Endodermal cell (in vitro differentiated cells): Measurements from ENCODE around the gene CD33. TPM values are rescaled to one million over a fixed set of nuclear protein-coding genes. Genes with fewer than 3 reads are reported as not detected.

Experiments used
- DNase-seq: peaks from one replicate; pipeline ENCODE4 v3.0.0-alpha.2; 2017
- H3K27ac ChIP-seq: 2 replicates; pipeline ENCODE4 v1.5.1; 2013; ENCODE audit warnings: mild to moderate bottlenecking, low read depth, low read length, moderate library complexity
- H3K27me3 ChIP-seq: 2 replicates; pipeline ENCODE4 v1.6.1; 2013; ENCODE audit warnings: mild to moderate bottlenecking, low read length, moderate library complexity; ENCODE audit not compliant: insufficient read depth, control insufficient read depth, poor library complexity, severe bottlenecking
- H3K36me3 ChIP-seq: 2 replicates; pipeline ENCODE4 v1.7.0; 2013; ENCODE audit warnings: mild to moderate bottlenecking, low read length, moderate library complexity; ENCODE audit not compliant: control insufficient read depth, insufficient read depth
- H3K4me1 ChIP-seq: one replicate; pipeline ENCODE4 v1.7.0; 2013; ENCODE audit warnings: low read length; ENCODE audit not compliant: control insufficient read depth, insufficient read depth
- H3K4me3 ChIP-seq: 2 replicates; pipeline ENCODE4 v1.5.1; 2013; ENCODE audit warnings: mild to moderate bottlenecking, low read length, moderate library complexity
- H3K9ac ChIP-seq: 2 replicates; pipeline ENCODE4 v1.6.1; 2013; ENCODE audit warnings: mild to moderate bottlenecking, low read length, moderate library complexity; ENCODE audit not compliant: poor library complexity, severe bottlenecking; ENCODE audit errors: extremely low read depth
- H3K9me3 ChIP-seq: 2 replicates; pipeline ENCODE4 v1.6.1; 2013; ENCODE audit warnings: mild to moderate bottlenecking, low read length, moderate library complexity; ENCODE audit not compliant: control insufficient read depth
- H3K27ac Mint-ChIP-seq: 2 replicates; pipeline ENCODE4 v1.8.0; 2020; ENCODE audit warnings: mixed read lengths
- H3K27me3 Mint-ChIP-seq: 2 replicates; pipeline ENCODE4 v1.8.0; 2021; ENCODE audit warnings: mild to moderate bottlenecking, mixed read lengths; ENCODE audit not compliant: insufficient read depth
- H3K36me3 Mint-ChIP-seq: 2 replicates; pipeline ENCODE4 v1.8.0; 2020; ENCODE audit warnings: low read depth, mixed read lengths
- H3K4me1 Mint-ChIP-seq: 2 replicates; pipeline ENCODE4 v1.8.0; 2020; ENCODE audit warnings: mixed read lengths
- H3K4me3 Mint-ChIP-seq: 2 replicates; pipeline ENCODE4 v1.8.0; 2020; ENCODE audit warnings: mild to moderate bottlenecking, moderate library complexity, mixed read lengths
- H3K9me3 Mint-ChIP-seq: 2 replicates; pipeline ENCODE4 v1.8.0; 2020; ENCODE audit warnings: mild to moderate bottlenecking, mixed read lengths
- CTCF ChIP-seq: fragments of 200-600 bp; sonication (generic); conservative IDR thresholded peaks from 2 replicates; pipeline ENCODE4 v1.5.0; 2021; ENCODE audit warnings: antibody characterized with exemption, mild to moderate bottlenecking
- WGBS, 2 experiments: methylation state at CpG; one replicate each; pipeline versions ENCODE4 v1.1.5 to v1.1.7; 2013; ENCODE audit warnings: missing lambda C conversion rate in 2 of 2, mixed read lengths in 1 of 2; ENCODE audit not compliant: insufficient coverage in 1 of 2, insufficient read length in 1 of 2; 5-methylcytosine and 5-hydroxymethylcytosine counted together
- total RNA-seq, 2 donors: library from RNA; stranded (reverse); fragmentation: NEBNext Ultra II Directional in 1 of 2; extraction: Animal tissue kit (Norgen Biotek cat#: 25700) in 1 of 2; gene quantifications; 2 replicates in 1 of 2; 3 replicates in 1 of 2; pipeline ENCODE4 v1.2.1, GENCODE V29; 2021

Gene CD33
- total RNA-seq, 2 donors from 2014 or later = not detected

GRCh38 chr19:51188227-51188559 lies 36.7 kb upstream of the CD33 start:
- Mint-ChIP-seq H3K4me1 (no peaks in the 10 kb centered on the region), H3K27ac (no peak overlapping the region), H3K4me3 (no peak overlapping the region), H3K9me3 (no peaks in the 10 kb centered on the region), H3K36me3 (no peaks in the 10 kb centered on the region), H3K27me3 (peaks cover 21% of the 10 kb centered on the region)
- 83 to 88% methylated on average over 1 to 2 of the region's 2 CpGs for WGBS, 2 experiments
- TF ChIP-seq CTCF = no peak
- Histone ChIP-seq H3K36me3 (no peaks in the 10 kb centered on the region), H3K27me3 (no peaks in the 10 kb centered on the region), H3K9ac (no peak overlapping the region), H3K27ac (no peak overlapping the region), H3K9me3 (no peaks in the 10 kb centered on the region), H3K4me1 (no peaks in the 10 kb centered on the region), H3K4me3 (no peak overlapping the region)
- DNase-seq = no peak

GRCh38 chr19:51192689-51193088 lies 32.2 kb upstream of the CD33 start:
- Mint-ChIP-seq H3K9me3 (no peaks in the 10 kb centered on the region), H3K36me3 (no peaks in the 10 kb centered on the region), H3K27ac (no peak overlapping the region), H3K27me3 (peaks cover 7% of the 10 kb centered on the region), H3K4me3 (no peak overlapping the region), H3K4me1 (no peaks in the 10 kb centered on the region)
- DNase-seq = no peak
- no peak overlapping the region for H3K27ac ChIP-seq
- TF ChIP-seq CTCF = no peak
- no peak overlapping the region for H3K4me3 ChIP-seq
- H3K4me1 ChIP-seq = no peaks in the 10 kb centered on the region
- H3K9me3 ChIP-seq = no peaks in the 10 kb centered on the region
- no peak overlapping the region for H3K9ac ChIP-seq
- no peaks in the 10 kb centered on the region for H3K36me3 ChIP-seq
- H3K27me3 ChIP-seq = no peaks in the 10 kb centered on the region
- WGBS, 2 experiments = 90 to 94% methylated on average over 4 to 9 of the region's 9 CpGs

- TF ChIP-seq CTCF = no peak
Observed at GRCh38 chr19:51194527-51195315, 30.2 kb upstream of the CD33 start.

More at GRCh38 chr19:51194527-51195315, 30.2 kb upstream of the CD33 start:
- no peaks in the 10 kb centered on the region for H3K9me3 Mint-ChIP-seq
- 81 to 85% methylated on average over 8 to 18 of the region's 21 CpGs for WGBS, 2 experiments
- Histone ChIP-seq H3K9me3 (no peaks in the 10 kb centered on the region), H3K27ac (no peak overlapping the region), H3K27me3 (no peaks in the 10 kb centered on the region), H3K36me3 (no peaks in the 10 kb centered on the region), H3K4me1 (no peaks in the 10 kb centered on the region), H3K4me3 (no peak overlapping the region), H3K9ac (no peak overlapping the region)
- no peak overlapping the region for H3K4me3 Mint-ChIP-seq
- no peak for DNase-seq
- H3K4me1 Mint-ChIP-seq = no peaks in the 10 kb centered on the region
- H3K27me3 Mint-ChIP-seq = peaks cover 9% of the 10 kb centered on the region
- H3K27ac Mint-ChIP-seq = no peak overlapping the region
- H3K36me3 Mint-ChIP-seq = no peaks in the 10 kb centered on the region
